ENCODE measurements around the gene BICRAL.

The BICRAL gene

GRCh38 chr6:42841844-42842584, 60.2 kb downstream of the BICRAL start:
- H3K9ac ChIP-seq (ENCODE audit: low read length), result no peak overlapping the region
- H3K4me3 ChIP-seq (ENCODE audit: low read length), result no peak overlapping the region
- H3K9me3 ChIP-seq (ENCODE audit: control insufficient read depth, low read length), result no peaks in the 10 kb centered on the region
- H3K27me3 ChIP-seq (ENCODE audit: control insufficient read depth, insufficient read depth, low read length), result no peaks in the 10 kb centered on the region
- H3K36me3 ChIP-seq (ENCODE audit: control insufficient read depth, insufficient read depth, low read length), result peaks cover 3% of the 10 kb centered on the region
- H3K4me1 ChIP-seq (ENCODE audit: control insufficient read depth, insufficient read depth, low read length), result no peaks in the 10 kb centered on the region

DNA sequence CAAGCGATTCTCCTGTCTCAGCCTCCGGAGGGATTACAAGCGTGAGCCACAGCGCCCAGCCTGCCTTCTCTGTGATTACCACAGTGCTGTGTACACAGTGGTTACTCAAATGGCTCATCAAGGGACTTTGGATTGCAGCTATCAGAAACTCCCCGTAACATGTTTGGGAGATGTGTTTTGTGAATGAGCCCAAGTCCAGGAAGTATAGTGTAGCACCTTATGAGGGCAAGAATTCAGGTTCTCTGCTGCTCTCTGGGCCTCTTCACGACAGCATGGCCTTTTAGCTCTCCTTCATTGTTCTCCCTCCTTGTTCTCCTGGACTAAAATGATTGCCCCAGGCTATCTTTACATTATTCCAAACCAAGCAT, 63.5 kb downstream of the BICRAL start:
- Histone ChIP-seq H3K4me3 (ENCODE audit: low read length) (no peak overlapping the region), H3K27me3 (ENCODE audit: control insufficient read depth, insufficient read depth, low read length) (no peaks in the 10 kb centered on the region), H3K36me3 (ENCODE audit: control insufficient read depth, insufficient read depth, low read length) (peaks cover 3% of the 10 kb centered on the region), H3K4me1 (ENCODE audit: control insufficient read depth, insufficient read depth, low read length) (no peaks in the 10 kb centered on the region), H3K9ac (ENCODE audit: low read length) (no peak overlapping the region), H3K9me3 (ENCODE audit: control insufficient read depth, low read length) (no peaks in the 10 kb centered on the region)

DNA sequence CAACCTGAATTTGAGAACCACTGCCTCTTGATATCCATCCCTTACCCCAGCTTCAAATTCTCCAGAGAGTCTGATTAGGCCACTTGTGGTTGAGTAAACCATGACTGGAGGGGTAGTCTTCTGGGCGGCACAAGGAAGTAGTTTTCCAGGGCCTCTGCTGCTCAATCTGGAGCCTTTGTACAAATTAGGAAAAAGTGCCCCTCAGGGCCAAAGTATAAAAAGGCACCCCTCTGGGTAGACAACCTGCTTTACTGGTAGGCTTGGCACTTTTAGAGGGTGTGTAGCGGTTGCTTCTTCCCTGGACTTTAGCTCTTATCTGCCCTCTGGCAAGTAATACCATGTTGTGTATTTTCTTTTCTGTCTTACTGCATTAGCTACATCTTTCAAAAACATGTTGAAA, 64.7 kb downstream of the BICRAL start:
- Histone ChIP-seq H3K9ac (ENCODE audit: low read length) (no peak overlapping the region), H3K27me3 (ENCODE audit: control insufficient read depth, insufficient read depth, low read length) (no peaks in the 10 kb centered on the region), H3K4me1 (ENCODE audit: control insufficient read depth, insufficient read depth, low read length) (no peaks in the 10 kb centered on the region), H3K36me3 (ENCODE audit: control insufficient read depth, insufficient read depth, low read length) (peaks cover 3% of the 10 kb centered on the region), H3K4me3 (ENCODE audit: low read length) (no peak overlapping the region), H3K9me3 (ENCODE audit: control insufficient read depth, low read length) (no peaks in the 10 kb centered on the region)

DNA sequence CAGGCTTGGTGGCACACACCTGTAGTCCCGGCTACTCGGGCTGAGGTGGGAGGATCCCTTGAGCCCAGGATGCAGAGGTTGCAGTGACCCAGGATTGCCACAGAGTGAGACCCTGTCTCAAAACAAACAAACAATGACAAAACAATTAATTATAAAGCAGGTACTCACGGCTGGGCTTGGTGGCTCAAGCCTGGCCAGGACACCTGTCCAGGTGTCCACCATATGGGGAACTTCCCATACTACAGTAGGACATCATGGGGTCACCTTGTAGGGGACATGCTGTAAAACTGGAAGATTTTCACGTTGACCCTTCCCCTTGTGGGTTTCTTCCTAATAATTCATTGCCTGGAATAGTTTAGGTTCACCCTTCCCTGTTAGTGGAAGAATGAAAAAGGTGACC, 66.8 kb downstream of the BICRAL start:
- Histone ChIP-seq H3K4me1 (ENCODE audit: control insufficient read depth, insufficient read depth, low read length) (no peaks in the 10 kb centered on the region), H3K9me3 (ENCODE audit: control insufficient read depth, low read length) (no peaks in the 10 kb centered on the region), H3K36me3 (ENCODE audit: control insufficient read depth, insufficient read depth, low read length) (peaks cover 3% of the 10 kb centered on the region), H3K27me3 (ENCODE audit: control insufficient read depth, insufficient read depth, low read length) (no peaks in the 10 kb centered on the region), H3K4me3 (ENCODE audit: low read length) (no peak overlapping the region), H3K9ac (ENCODE audit: low read length) (no peak overlapping the region)

GRCh38 chr6:42851599-42851998, 69.7 kb downstream of the BICRAL start:
- H3K36me3 ChIP-seq (ENCODE audit: control insufficient read depth, insufficient read depth, low read length), result peaks cover 4% of the 10 kb centered on the region
- H3K9ac ChIP-seq (ENCODE audit: low read length), result no peak overlapping the region
- H3K9me3 ChIP-seq (ENCODE audit: control insufficient read depth, low read length), result no peaks in the 10 kb centered on the region
- no peaks in the 10 kb centered on the region for H3K27me3 ChIP-seq (ENCODE audit: control insufficient read depth, insufficient read depth, low read length)
- no peak overlapping the region for H3K4me3 ChIP-seq (ENCODE audit: low read length)
- H3K4me1 ChIP-seq (ENCODE audit: control insufficient read depth, insufficient read depth, low read length), result no peaks in the 10 kb centered on the region

- Histone ChIP-seq H3K4me1 (ENCODE audit: control insufficient read depth, insufficient read depth, low read length) (no peaks in the 10 kb centered on the region), H3K36me3 (ENCODE audit: control insufficient read depth, insufficient read depth, low read length) (no peaks in the 10 kb centered on the region), H3K9ac (ENCODE audit: low read length) (no peak overlapping the region), H3K27me3 (ENCODE audit: control insufficient read depth, insufficient read depth, low read length) (no peaks in the 10 kb centered on the region), H3K4me3 (ENCODE audit: low read length) (no peak overlapping the region), H3K9me3 (ENCODE audit: control insufficient read depth, low read length) (no peaks in the 10 kb centered on the region)
Measured at GRCh38 chr6:42860036-42860435, 78.2 kb downstream of the BICRAL start.

GRCh38 chr6:42860481-42860880, 78.6 kb downstream of the BICRAL start:
- Histone ChIP-seq H3K9me3 (ENCODE audit: control insufficient read depth, low read length) (no peaks in the 10 kb centered on the region), H3K36me3 (ENCODE audit: control insufficient read depth, insufficient read depth, low read length) (no peaks in the 10 kb centered on the region), H3K4me3 (ENCODE audit: low read length) (no peak overlapping the region), H3K9ac (ENCODE audit: low read length) (no peak overlapping the region), H3K4me1 (ENCODE audit: control insufficient read depth, insufficient read depth, low read length) (no peaks in the 10 kb centered on the region), H3K27me3 (ENCODE audit: control insufficient read depth, insufficient read depth, low read length) (no peaks in the 10 kb centered on the region)

- no peaks in the 10 kb centered on the region for H3K9me3 ChIP-seq (ENCODE audit: control insufficient read depth, low read length)
- no peak overlapping the region for H3K4me3 ChIP-seq (ENCODE audit: low read length)
- H3K36me3 ChIP-seq (ENCODE audit: control insufficient read depth, insufficient read depth, low read length), result no peaks in the 10 kb centered on the region
- no peak overlapping the region for H3K9ac ChIP-seq (ENCODE audit: low read length)
- no peaks in the 10 kb centered on the region for H3K27me3 ChIP-seq (ENCODE audit: control insufficient read depth, insufficient read depth, low read length)
- no peaks in the 10 kb centered on the region for H3K4me1 ChIP-seq (ENCODE audit: control insufficient read depth, insufficient read depth, low read length)
Measured at GRCh38 chr6:42864602-42865001, 82.8 kb downstream of the BICRAL start.

GRCh38 chr6:42870145-42870936, 88.5 kb downstream of the BICRAL start:
- Histone ChIP-seq H3K9me3 (ENCODE audit: control insufficient read depth, low read length) (no peaks in the 10 kb centered on the region), H3K27me3 (ENCODE audit: control insufficient read depth, insufficient read depth, low read length) (no peaks in the 10 kb centered on the region), H3K9ac (ENCODE audit: low read length) (no peak overlapping the region), H3K36me3 (ENCODE audit: control insufficient read depth, insufficient read depth, low read length) (peaks cover 5% of the 10 kb centered on the region), H3K4me1 (ENCODE audit: control insufficient read depth, insufficient read depth, low read length) (no peaks in the 10 kb centered on the region), H3K4me3 (ENCODE audit: low read length) (no peak overlapping the region)

GRCh38 chr6:42871711-42872110, 89.9 kb downstream of the BICRAL start:
- Histone ChIP-seq H3K9me3 (ENCODE audit: control insufficient read depth, low read length) (no peaks in the 10 kb centered on the region), H3K9ac (ENCODE audit: low read length) (no peak overlapping the region), H3K4me1 (ENCODE audit: control insufficient read depth, insufficient read depth, low read length) (no peaks in the 10 kb centered on the region), H3K36me3 (ENCODE audit: control insufficient read depth, insufficient read depth, low read length) (peaks cover 5% of the 10 kb centered on the region), H3K4me3 (ENCODE audit: low read length) (no peak overlapping the region), H3K27me3 (ENCODE audit: control insufficient read depth, insufficient read depth, low read length) (no peaks in the 10 kb centered on the region)

- Histone ChIP-seq H3K27me3 (ENCODE audit: control insufficient read depth, insufficient read depth, low read length) (no peaks in the 10 kb centered on the region), H3K9ac (ENCODE audit: low read length) (no peak overlapping the region), H3K9me3 (ENCODE audit: control insufficient read depth, low read length) (no peaks in the 10 kb centered on the region), H3K4me3 (ENCODE audit: low read length) (no peak overlapping the region), H3K4me1 (ENCODE audit: control insufficient read depth, insufficient read depth, low read length) (no peaks in the 10 kb centered on the region), H3K36me3 (ENCODE audit: control insufficient read depth, insufficient read depth, low read length) (peaks cover 5% of the 10 kb centered on the region)
Measured at GRCh38 chr6:42873313-42873712, 91.5 kb downstream of the BICRAL start.

DNA sequence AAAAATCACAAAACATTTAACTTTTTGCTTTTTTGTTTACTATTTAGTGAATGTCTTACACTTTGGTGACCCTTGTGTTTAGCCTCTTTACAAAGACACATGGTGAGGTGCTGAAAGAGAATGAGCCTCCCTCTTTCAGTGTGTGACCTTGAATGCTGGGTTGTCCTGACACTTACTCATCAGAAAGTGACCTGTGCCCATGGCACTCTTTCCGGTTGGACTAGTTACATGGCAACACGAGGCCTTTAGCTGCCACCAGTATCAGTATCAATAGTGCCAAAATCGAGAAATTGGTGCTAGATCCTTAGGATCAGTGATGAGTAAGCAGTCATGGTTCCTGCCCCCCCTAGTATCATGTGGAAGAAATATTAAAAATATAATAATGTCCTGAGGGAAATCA, 95.8 kb downstream of the BICRAL start:
- H3K4me1 ChIP-seq (ENCODE audit: control insufficient read depth, insufficient read depth, low read length), result peaks cover 5% of the 10 kb centered on the region
- no peaks in the 10 kb centered on the region for H3K27me3 ChIP-seq (ENCODE audit: control insufficient read depth, insufficient read depth, low read length)
- no peak overlapping the region for H3K9ac ChIP-seq (ENCODE audit: low read length)
- H3K36me3 ChIP-seq (ENCODE audit: control insufficient read depth, insufficient read depth, low read length), result no peaks in the 10 kb centered on the region
- no peaks in the 10 kb centered on the region for H3K9me3 ChIP-seq (ENCODE audit: control insufficient read depth, low read length)
- H3K4me3 ChIP-seq (ENCODE audit: low read length), result no peak overlapping the region
